ENCODE results near the gene OSBPL1A.

DNA sequence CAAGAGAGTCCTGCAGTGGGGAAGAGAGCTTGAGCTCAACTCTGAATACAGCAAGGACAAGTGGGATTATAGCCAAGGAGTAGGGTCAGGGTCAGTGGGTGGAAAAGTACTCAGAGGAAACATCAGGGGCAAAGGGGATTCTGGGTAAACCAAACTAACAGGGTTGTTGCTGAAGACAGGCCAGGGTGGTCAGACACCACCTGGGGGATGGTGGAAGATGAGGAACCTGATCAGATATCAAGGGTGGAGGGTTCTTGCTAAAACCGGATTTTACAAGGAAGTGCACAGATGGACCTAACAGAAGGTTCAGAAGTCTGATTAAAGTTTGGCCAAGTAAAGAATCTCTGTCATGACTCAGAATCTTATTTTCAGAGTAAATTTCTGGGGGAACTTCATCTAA is 16.5 kb downstream of the OSBPL1A start:
- TF ChIP-seq, protein P1, sequence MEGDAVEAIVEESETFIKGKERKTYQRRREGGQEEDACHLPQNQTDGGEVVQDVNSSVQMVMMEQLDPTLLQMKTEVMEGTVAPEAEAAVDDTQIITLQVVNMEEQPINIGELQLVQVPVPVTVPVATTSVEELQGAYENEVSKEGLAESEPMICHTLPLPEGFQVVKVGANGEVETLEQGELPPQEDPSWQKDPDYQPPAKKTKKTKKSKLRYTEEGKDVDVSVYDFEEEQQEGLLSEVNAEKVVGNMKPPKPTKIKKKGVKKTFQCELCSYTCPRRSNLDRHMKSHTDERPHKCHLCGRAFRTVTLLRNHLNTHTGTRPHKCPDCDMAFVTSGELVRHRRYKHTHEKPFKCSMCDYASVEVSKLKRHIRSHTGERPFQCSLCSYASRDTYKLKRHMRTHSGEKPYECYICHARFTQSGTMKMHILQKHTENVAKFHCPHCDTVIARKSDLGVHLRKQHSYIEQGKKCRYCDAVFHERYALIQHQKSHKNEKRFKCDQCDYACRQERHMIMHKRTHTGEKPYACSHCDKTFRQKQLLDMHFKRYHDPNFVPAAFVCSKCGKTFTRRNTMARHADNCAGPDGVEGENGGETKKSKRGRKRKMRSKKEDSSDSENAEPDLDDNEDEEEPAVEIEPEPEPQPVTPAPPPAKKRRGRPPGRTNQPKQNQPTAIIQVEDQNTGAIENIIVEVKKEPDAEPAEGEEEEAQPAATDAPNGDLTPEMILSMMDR (conservative IDR thresholded peaks at IDR 0.05 in 1 of 2, IDR thresholded peaks at IDR 0.05 in 1 of 2; ENCODE audit: extremely low read depth in 1 of 2, insufficient read depth in 1 of 2, low read depth in 1 of 2, low read length in 2 of 2) = no peak
- TF ChIP-seq EZH2 (IDR thresholded peaks at IDR 0.05; ENCODE audit: borderline replicate concordance, low read length) = no peak

Data from mammary epithelial cell (primary cell).